HepG2 (cell line): ENCODE data around the gene LGALS8. TPM values are rescaled to one million over a fixed set of nuclear protein-coding genes. Genes with fewer than 3 reads are reported as not detected.

ENCODE experiments used
- ATAC-seq: fragments of 200-7000 bp; cut with Tn5 transposase; 3 replicates; pipeline ENCODE4 v1.9.1; 2020; ENCODE audit warnings: mild to moderate bottlenecking, moderate library complexity
- BruUV-seq: library from RNA; stranded (reverse); fragments of 400-500 nt; replicated peaks from 2 replicates; lab custom pipeline; 2021; lab: Mats Ljungman, UMichigan
- CTCF ChIA-PET: fragments of 300-600 bp; formaldehyde crosslinking; extraction: SDS; loops from one replicate; lab custom pipeline; 2021; ENCODE audit warnings: low total read pairs, inconsistent platforms, low intra/inter-chr PET ratio; lab: Yijun Ruan, JAX
- POLR2A ChIA-PET: fragments of 350-600 bp; sonication (Branson Sonifier 250); formaldehyde crosslinking; loops from one replicate; lab custom pipeline; 2020; ENCODE audit warnings: antibody characterized with exemption, inconsistent platforms; lab: Yijun Ruan, JAX
- DNase-seq: peaks from one replicate; pipeline ENCODE4 v3.0.0-alpha.2; 2015; ENCODE audit warnings: low spot score
- FAIRE-seq: peaks from 3 replicates; lab custom pipeline; 2011; peaks lifted over from hg19 to GRCh38; lab: Jason Lieb, UNC
- H2AFZ ChIP-seq: one replicate; pipeline ENCODE4 v1.6.1; 2011; ENCODE audit warnings: low read length, inconsistent platforms
- H3K27ac ChIP-seq: fragments of 300-600 bp; 3 replicates; pipeline ENCODE4 v1.8.0; 2011; ENCODE audit warnings: mixed run types, mild to moderate bottlenecking, mixed read lengths, low read length, inconsistent platforms; ENCODE audit not compliant: insufficient read depth; ENCODE audit errors: extremely low read length
- H3K27me3 ChIP-seq, 2 experiments: fragments of 200-600 bp in 1 of 2; 2 replicates in 1 of 2; 3 replicates in 1 of 2; pipeline versions ENCODE4 v1.6.0 to v1.8.0; 2011; ENCODE audit warnings: low read length in 2 of 2, mild to moderate bottlenecking in 2 of 2, moderate library complexity in 2 of 2, inconsistent platforms in 1 of 2; ENCODE audit not compliant: insufficient read depth in 2 of 2, control insufficient read depth in 1 of 2
- H3K36me3 ChIP-seq, 2 experiments: fragments of 200-600 bp in 1 of 2; replicated peaks in 1 of 2; 2 replicates in 1 of 2; 3 replicates in 1 of 2; pipeline versions ENCODE4 v1.5.1 to v1.8.0; 2011; ENCODE audit warnings: low read length in 2 of 2, inconsistent platforms in 1 of 2; ENCODE audit not compliant: insufficient read depth in 2 of 2, control insufficient read depth in 1 of 2
- H3K4me1 ChIP-seq: 2 replicates; pipeline ENCODE4 v1.5.1; 2012; ENCODE audit warnings: low read length, inconsistent platforms; ENCODE audit not compliant: insufficient read depth
- H3K4me2 ChIP-seq: 2 replicates; pipeline ENCODE4 v1.6.0; 2011; ENCODE audit warnings: low read depth, low read length, inconsistent platforms
- H3K4me3 ChIP-seq, 3 experiments: fragments of 200-600 bp in 1 of 3; sonication (generic), shearing (Covaris generic) in 1 of 3; replicated peaks in 1 of 3; 2 replicates each; pipeline ENCODE4 v1.5.1; 2011 to 2016; ENCODE audit warnings: low read length in 3 of 3, inconsistent platforms in 2 of 3, low read depth in 2 of 3, mild to moderate bottlenecking in 2 of 3, control low read depth in 1 of 3, mixed read lengths in 1 of 3; ENCODE audit not compliant: insufficient read depth in 1 of 3
- H3K79me2 ChIP-seq: one replicate; pipeline ENCODE4 v1.6.1; 2011; ENCODE audit warnings: low read length, inconsistent platforms; ENCODE audit not compliant: insufficient read depth
- H3K9ac ChIP-seq: 2 replicates; pipeline ENCODE4 v1.6.0; 2011; ENCODE audit warnings: mild to moderate bottlenecking, low read depth, low read length, inconsistent platforms; ENCODE audit not compliant: insufficient read depth
- H3K9me3 ChIP-seq: 2 replicates; pipeline ENCODE4 v1.5.1; 2012; ENCODE audit warnings: mild to moderate bottlenecking, low read length
- H4K20me1 ChIP-seq: 2 replicates; pipeline ENCODE4 v1.6.0; 2011; ENCODE audit warnings: inconsistent platforms, mild to moderate bottlenecking, low read length, moderate library complexity; ENCODE audit not compliant: insufficient read depth
- CHCHD3 ChIP-seq: sonication (generic); formaldehyde crosslinking; IDR thresholded peaks from 2 replicates; pipeline ENCODE4 v1.8.0; 2022; ENCODE audit warnings: mild to moderate bottlenecking, missing genetic modification reagents, moderate library complexity
- SOX5 ChIP-seq: IDR thresholded peaks from 2 replicates; pipeline ENCODE4 v1.6.1; 2016; ENCODE audit warnings: borderline replicate concordance
- YEATS2 ChIP-seq: sonication (generic); formaldehyde crosslinking; IDR thresholded peaks from 2 replicates; pipeline ENCODE4 v1.4.0; 2020; ENCODE audit warnings: missing genetic modification reagents, borderline replicate concordance
- ZNF138 ChIP-seq: sonication (generic); formaldehyde crosslinking; IDR thresholded peaks from 2 replicates; pipeline ENCODE4 v1.5.0; 2020; ENCODE audit warnings: mild to moderate bottlenecking, low read depth, missing genetic modification reagents
- ZNF256 ChIP-seq: sonication (generic); formaldehyde crosslinking; conservative IDR thresholded peaks from 2 replicates; pipeline ENCODE4 v1.4.0; 2020; ENCODE audit warnings: missing genetic modification reagents
- ZNF839 ChIP-seq: sonication (generic); formaldehyde crosslinking; IDR thresholded peaks from 2 replicates; pipeline ENCODE4 v1.4.0; 2020; ENCODE audit warnings: missing genetic modification reagents, mild to moderate bottlenecking, borderline replicate concordance
- WGBS: methylation state at CpG from one replicate; pipeline ENCODE4 v1.1.6; 2017; ENCODE audit warnings: low lambda C conversion rate; 5-methylcytosine and 5-hydroxymethylcytosine counted together
- in situ Hi-C: cut with HindIII; loops from 2 replicates; pipeline ENCODE4 v1.10.0; 2017; ENCODE audit warnings: low pct_unique_long_range_greater_than_20kb; ENCODE audit not compliant: extremely low pct_ligation_motif_present
- intact Hi-C: fragments of 100-400 bp; cut with micrococcal nuclease; formaldehyde crosslinking; loops from one replicate; pipeline ENCODE4 v1.10.0; 2022; ENCODE audit not compliant: unreplicated experiment
- polyA plus RNA-seq, 8 experiments: library from polyadenylated mRNA; depleted of rRNA in 3 of 8; stranded (reverse) in 7 of 8; unstranded in 1 of 8; fragments of >200 nt; fragmentation: Illumina TruSeq in 4 of 8; extraction: Trizol in 4 of 8; gene quantifications; 2 replicates each; pipeline versions ENCODE4 v1.2.1 to v1.2.3, GENCODE V29; 2011 to 2016; ENCODE audit warnings: low read depth in 4 of 8, missing spikeins in 1 of 8, mixed read lengths in 1 of 8; ENCODE audit not compliant: insufficient read depth in 1 of 8
- total RNA-seq, 5 experiments: library from RNA; depleted of rRNA; stranded (reverse); fragments of >200 nt; fragmentation: Illumina TruSeq; extraction: Trizol; gene quantifications; 2 replicates each; pipeline ENCODE4 v1.2.3, GENCODE V29; 2016; ENCODE audit warnings: low read depth in 1 of 5
- TF ChIP-seq, protein P1 (sequence below): sonication (generic); formaldehyde crosslinking; IDR thresholded peaks from 2 replicates; pipeline ENCODE4 v1.4.0; 2020; ENCODE audit warnings: missing genetic modification reagents
- TF ChIP-seq, protein P2 (sequence below): sonication (generic); formaldehyde crosslinking; IDR thresholded peaks from 2 replicates; pipeline ENCODE4 v1.4.0; 2020; ENCODE audit warnings: missing genetic modification reagents, mild to moderate bottlenecking, borderline replicate concordance
- TF ChIP-seq, protein P3 (sequence below): fragments of 450-650 bp; IDR thresholded peaks from 2 replicates; pipeline ENCODE4 v1.6.1; 2016
- TF ChIP-seq, protein P4 (sequence below): IDR thresholded peaks from 2 replicates; pipeline ENCODE4 v1.6.1; 2016; ENCODE audit warnings: missing biosample characterization, missing genetic modification reagents, low read depth

Gene LGALS8
- total and polyA plus RNA-seq, 2 of the 13 experiments (the other 11 are each of a cell fraction or from before 2014, with no cell fraction given) = 29.3 to 185 TPM

DNA sequence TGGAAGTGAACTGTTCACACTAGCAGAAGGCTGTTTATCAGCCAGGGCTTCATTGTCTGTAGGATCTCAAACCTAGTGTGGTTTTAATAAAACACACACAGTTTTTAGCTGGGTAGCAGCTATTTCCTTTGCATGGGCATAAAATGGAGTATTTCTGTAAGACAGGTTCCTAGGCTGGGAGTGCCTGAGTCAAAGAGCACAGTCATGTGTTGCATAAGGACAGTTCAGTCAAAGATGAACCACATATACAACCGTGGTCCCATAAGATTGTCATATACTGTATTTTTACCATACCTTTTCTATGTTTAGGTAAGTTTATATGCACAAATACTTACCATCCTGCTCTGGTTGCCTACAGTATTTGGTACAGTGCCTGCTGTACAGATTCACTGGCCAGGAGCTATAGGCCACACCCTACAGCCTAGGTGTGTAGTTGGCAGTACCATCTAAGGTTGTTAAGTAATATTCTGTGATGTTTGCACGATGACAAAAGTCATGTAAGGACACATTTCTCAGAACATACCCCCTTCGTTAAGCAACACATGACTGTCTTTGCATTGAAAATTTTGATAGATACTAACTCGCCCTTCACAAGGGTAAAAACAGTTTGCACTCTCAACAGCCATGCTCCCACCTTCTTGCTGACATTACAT is 17.2 kb downstream of the LGALS8 start:
- no peak overlapping the region for H3K4me2 ChIP-seq
- no peak overlapping the region for H3K27ac ChIP-seq
- in situ Hi-C loops = no loop called here
- H4K20me1 ChIP-seq = no peaks in the 10 kb centered on the region
- H3K79me2 ChIP-seq = peaks cover 5% of the 10 kb centered on the region
- H3K9ac ChIP-seq = no peak overlapping the region
- peaks cover 2% of the 10 kb centered on the region; the same call in 1 of the 2 replicates for H3K4me1 ChIP-seq
- peaks cover 46 to 93% of the 10 kb centered on the region in 2 experiments for H3K36me3 ChIP-seq
- intact Hi-C loops = no loop called here
- no peaks in the 10 kb centered on the region for H3K9me3 ChIP-seq
- no peak overlapping the region for H3K4me3 ChIP-seq
- no peak for ATAC-seq
- no peak for DNase-seq
- TF ChIP-seq CHCHD3 (CRISPR knock-in tag) (no peak), ZNF839 (CRISPR knock-in tag) (no peak), ZNF256 (CRISPR knock-in tag) (no peak)
- TF ChIP-seq, protein P1, sequence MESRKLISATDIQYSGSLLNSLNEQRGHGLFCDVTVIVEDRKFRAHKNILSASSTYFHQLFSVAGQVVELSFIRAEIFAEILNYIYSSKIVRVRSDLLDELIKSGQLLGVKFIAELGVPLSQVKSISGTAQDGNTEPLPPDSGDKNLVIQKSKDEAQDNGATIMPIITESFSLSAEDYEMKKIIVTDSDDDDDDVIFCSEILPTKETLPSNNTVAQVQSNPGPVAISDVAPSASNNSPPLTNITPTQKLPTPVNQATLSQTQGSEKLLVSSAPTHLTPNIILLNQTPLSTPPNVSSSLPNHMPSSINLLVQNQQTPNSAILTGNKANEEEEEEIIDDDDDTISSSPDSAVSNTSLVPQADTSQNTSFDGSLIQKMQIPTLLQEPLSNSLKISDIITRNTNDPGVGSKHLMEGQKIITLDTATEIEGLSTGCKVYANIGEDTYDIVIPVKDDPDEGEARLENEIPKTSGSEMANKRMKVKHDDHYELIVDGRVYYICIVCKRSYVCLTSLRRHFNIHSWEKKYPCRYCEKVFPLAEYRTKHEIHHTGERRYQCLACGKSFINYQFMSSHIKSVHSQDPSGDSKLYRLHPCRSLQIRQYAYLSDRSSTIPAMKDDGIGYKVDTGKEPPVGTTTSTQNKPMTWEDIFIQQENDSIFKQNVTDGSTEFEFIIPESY (CRISPR knock-in tag) = no peak
- H2AFZ ChIP-seq = no peak overlapping the region
- 98% methylated on average over 4 of the region's 4 CpGs for WGBS
- ChIA-PET CTCF (no interaction called here), POLR2A (no interaction called here)
- BruUV-seq = no TSS peak
- no peak for FAIRE-seq
- H3K27me3 ChIP-seq = no peaks in the 10 kb centered on the region

DNA sequence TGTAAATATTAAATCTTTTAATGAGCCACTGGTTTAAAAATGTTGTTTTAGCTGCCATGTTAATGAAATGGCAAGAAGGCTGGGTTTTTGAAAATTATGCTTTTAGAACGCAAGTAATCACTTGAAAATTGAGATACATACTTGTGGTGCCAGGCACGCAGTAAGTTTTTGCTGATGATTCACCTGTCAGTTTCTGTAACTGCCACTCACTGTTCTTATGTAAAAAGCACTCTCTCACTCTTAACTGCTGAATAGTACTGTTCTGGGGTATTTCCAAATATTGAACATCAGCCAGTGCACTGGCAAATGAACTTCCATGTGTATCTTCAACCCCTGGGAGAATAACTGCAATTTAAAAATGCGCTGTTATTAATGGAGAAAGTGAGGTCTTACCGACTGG is 17.9 kb downstream of the LGALS8 start:
- 96% methylated on average over 4 of the region's 4 CpGs for WGBS
- H3K9me3 ChIP-seq = no peaks in the 10 kb centered on the region
- H3K4me2 ChIP-seq = no peak overlapping the region
- H3K4me3 ChIP-seq = no peak overlapping the region
- no peak overlapping the region for H3K27ac ChIP-seq
- H3K4me1 ChIP-seq = no peaks in the 10 kb centered on the region
- no peak overlapping the region for H2AFZ ChIP-seq
- DNase-seq = no peak
- no peaks in the 10 kb centered on the region for H3K79me2 ChIP-seq
- H4K20me1 ChIP-seq = no peaks in the 10 kb centered on the region
- POLR2A ChIA-PET = no interaction called here
- no peaks in the 10 kb centered on the region for H3K27me3 ChIP-seq
- no peak for FAIRE-seq
- intact Hi-C loops = no loop called here
- no peak for ATAC-seq
- no peak overlapping the region for H3K9ac ChIP-seq
- CTCF ChIA-PET = no interaction called here
- in situ Hi-C loops = no loop called here
- H3K36me3 ChIP-seq = peaks cover 51 to 93% of the 10 kb centered on the region in 2 experiments
- no TSS peak for BruUV-seq
- TF ChIP-seq, protein P2, sequence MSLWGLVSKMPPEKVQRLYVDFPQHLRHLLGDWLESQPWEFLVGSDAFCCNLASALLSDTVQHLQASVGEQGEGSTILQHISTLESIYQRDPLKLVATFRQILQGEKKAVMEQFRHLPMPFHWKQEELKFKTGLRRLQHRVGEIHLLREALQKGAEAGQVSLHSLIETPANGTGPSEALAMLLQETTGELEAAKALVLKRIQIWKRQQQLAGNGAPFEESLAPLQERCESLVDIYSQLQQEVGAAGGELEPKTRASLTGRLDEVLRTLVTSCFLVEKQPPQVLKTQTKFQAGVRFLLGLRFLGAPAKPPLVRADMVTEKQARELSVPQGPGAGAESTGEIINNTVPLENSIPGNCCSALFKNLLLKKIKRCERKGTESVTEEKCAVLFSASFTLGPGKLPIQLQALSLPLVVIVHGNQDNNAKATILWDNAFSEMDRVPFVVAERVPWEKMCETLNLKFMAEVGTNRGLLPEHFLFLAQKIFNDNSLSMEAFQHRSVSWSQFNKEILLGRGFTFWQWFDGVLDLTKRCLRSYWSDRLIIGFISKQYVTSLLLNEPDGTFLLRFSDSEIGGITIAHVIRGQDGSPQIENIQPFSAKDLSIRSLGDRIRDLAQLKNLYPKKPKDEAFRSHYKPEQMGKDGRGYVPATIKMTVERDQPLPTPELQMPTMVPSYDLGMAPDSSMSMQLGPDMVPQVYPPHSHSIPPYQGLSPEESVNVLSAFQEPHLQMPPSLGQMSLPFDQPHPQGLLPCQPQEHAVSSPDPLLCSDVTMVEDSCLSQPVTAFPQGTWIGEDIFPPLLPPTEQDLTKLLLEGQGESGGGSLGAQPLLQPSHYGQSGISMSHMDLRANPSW (CRISPR knock-in tag) = no peak
- no peak for TF ChIP-seq SOX5
- no peak for TF ChIP-seq YEATS2
- TF ChIP-seq, protein P3, sequence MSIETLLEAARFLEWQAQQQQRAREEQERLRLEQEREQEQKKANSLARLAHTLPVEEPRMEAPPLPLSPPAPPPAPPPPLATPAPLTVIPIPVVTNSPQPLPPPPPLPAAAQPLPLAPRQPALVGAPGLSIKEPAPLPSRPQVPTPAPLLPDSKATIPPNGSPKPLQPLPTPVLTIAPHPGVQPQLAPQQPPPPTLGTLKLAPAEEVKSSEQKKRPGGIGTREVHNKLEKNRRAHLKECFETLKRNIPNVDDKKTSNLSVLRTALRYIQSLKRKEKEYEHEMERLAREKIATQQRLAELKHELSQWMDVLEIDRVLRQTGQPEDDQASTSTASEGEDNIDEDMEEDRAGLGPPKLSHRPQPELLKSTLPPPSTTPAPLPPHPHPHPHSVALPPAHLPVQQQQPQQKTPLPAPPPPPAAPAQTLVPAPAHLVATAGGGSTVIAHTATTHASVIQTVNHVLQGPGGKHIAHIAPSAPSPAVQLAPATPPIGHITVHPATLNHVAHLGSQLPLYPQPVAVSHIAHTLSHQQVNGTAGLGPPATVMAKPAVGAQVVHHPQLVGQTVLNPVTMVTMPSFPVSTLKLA = no peak
- TF ChIP-seq, protein P4, sequence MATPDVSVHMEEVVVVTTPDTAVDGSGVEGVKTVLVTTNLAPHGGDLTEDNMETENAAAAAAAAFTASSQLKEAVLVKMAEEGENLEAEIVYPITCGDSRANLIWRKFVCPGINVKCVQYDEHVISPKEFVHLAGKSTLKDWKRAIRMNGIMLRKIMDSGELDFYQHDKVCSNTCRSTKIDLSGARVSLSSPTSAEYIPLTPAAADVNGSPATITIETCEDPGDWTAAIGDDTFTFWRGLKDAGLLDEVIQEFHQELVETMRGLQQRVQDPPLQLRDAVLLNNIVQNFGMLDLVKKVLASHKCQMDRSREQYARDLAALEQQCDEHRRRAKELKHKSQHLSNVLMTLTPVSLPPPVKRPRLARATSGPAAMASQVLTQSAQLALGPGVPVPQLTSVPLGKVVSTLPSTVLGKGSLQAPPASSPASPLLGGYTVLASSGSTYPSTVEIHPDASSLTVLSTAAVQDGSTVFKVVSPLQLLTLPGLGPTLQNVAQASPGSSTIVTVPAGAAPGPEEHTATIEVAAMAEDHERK (CRISPR knock-in tag) = no peak
- TF ChIP-seq ZNF138 (CRISPR knock-in tag) = no peak
